A549 (cell line): ENCODE measurements around the gene MRPS5.

ENCODE experiments used
- CEBPB ChIP-seq, 2 experiments: fragments of >200 bp in 1 of 2; sonication (Bioruptor Twin) in 1 of 2; formaldehyde crosslinking in 1 of 2; IDR thresholded peaks; 2 replicates each; pipeline ENCODE4 v1.6.1; 2012 to 2016
- EP300 ChIP-seq, 2 experiments: fragments of >200 bp; sonication (Bioruptor Twin); formaldehyde crosslinking; IDR thresholded peaks; 2 replicates in 1 of 2; 3 replicates in 1 of 2; pipeline ENCODE4 v1.6.1; 2016 to 2017
- ESRRA ChIP-seq: fragments of 150-350 bp; IDR thresholded peaks from 2 replicates; pipeline ENCODE4 v1.6.1; 2014; ENCODE audit warnings: mild to moderate bottlenecking, low read length, borderline replicate concordance
- TF ChIP-seq, protein P1 (sequence below): fragments of >200 bp; sonication (Bioruptor Twin); formaldehyde crosslinking; IDR thresholded peaks from 3 replicates; pipeline ENCODE4 v1.5.1; 2016
- TF ChIP-seq, protein P2 (sequence below): fragments of 200-600 bp; sonication (generic); IDR thresholded peaks from 2 replicates; pipeline ENCODE4 v1.6.1; 2016; ENCODE audit warnings: antibody characterized with exemption, mild to moderate bottlenecking, moderate library complexity

DNA sequence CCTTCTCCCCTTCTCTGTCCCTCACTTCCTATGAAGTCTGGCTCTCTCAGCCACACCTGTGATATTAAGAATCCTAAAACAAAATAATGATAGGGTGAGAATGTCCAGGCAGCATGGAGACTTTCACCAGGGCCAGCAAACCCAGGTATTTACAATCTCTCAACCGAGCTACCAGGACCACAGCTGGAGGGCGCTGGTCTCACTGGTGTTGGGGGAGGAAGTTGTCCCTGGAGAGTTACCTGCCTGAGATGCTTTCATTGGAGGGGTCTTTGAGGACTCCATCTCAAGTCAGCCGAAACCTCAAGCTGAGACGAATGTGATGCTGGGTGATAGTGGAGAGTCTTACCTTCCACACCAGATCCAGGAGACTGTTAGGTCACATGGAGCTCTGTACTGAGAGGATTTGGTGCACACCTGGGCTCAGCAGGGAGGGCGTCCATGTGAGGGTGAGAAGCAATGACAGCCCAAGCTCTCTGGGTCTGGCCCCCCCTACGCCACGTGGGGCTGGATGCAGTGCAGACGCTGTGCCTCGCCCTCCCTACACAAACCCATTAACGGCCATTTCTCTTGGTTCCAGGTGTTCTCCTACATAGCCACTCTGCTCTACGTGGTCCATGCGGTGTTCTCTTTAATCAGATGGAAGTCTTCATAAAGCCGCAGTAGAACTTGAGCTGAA, 68.7 kb downstream of the MRPS5 start:
- TF ChIP-seq, protein P1, sequence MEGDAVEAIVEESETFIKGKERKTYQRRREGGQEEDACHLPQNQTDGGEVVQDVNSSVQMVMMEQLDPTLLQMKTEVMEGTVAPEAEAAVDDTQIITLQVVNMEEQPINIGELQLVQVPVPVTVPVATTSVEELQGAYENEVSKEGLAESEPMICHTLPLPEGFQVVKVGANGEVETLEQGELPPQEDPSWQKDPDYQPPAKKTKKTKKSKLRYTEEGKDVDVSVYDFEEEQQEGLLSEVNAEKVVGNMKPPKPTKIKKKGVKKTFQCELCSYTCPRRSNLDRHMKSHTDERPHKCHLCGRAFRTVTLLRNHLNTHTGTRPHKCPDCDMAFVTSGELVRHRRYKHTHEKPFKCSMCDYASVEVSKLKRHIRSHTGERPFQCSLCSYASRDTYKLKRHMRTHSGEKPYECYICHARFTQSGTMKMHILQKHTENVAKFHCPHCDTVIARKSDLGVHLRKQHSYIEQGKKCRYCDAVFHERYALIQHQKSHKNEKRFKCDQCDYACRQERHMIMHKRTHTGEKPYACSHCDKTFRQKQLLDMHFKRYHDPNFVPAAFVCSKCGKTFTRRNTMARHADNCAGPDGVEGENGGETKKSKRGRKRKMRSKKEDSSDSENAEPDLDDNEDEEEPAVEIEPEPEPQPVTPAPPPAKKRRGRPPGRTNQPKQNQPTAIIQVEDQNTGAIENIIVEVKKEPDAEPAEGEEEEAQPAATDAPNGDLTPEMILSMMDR: no peak
- TF ChIP-seq ESRRA (no peak), EP300 (IDR thresholded peaks at IDR 0.05) (no peak), CEBPB (IDR thresholded peaks at IDR 0.05) (no peak)
- TF ChIP-seq, protein P2, sequence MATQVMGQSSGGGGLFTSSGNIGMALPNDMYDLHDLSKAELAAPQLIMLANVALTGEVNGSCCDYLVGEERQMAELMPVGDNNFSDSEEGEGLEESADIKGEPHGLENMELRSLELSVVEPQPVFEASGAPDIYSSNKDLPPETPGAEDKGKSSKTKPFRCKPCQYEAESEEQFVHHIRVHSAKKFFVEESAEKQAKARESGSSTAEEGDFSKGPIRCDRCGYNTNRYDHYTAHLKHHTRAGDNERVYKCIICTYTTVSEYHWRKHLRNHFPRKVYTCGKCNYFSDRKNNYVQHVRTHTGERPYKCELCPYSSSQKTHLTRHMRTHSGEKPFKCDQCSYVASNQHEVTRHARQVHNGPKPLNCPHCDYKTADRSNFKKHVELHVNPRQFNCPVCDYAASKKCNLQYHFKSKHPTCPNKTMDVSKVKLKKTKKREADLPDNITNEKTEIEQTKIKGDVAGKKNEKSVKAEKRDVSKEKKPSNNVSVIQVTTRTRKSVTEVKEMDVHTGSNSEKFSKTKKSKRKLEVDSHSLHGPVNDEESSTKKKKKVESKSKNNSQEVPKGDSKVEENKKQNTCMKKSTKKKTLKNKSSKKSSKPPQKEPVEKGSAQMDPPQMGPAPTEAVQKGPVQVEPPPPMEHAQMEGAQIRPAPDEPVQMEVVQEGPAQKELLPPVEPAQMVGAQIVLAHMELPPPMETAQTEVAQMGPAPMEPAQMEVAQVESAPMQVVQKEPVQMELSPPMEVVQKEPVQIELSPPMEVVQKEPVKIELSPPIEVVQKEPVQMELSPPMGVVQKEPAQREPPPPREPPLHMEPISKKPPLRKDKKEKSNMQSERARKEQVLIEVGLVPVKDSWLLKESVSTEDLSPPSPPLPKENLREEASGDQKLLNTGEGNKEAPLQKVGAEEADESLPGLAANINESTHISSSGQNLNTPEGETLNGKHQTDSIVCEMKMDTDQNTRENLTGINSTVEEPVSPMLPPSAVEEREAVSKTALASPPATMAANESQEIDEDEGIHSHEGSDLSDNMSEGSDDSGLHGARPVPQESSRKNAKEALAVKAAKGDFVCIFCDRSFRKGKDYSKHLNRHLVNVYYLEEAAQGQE: no peak
